Stomach (tissue), 4 donors: ENCODE results near the gene EPB41L1.

ENCODE experiments used
- POLR2A ChIP-seq, 4 donors: fragments of 450-650 bp; IDR thresholded peaks; one replicate each; pipeline ENCODE4 v1.6.1; 2016; ENCODE audit warnings: antibody characterized with exemption in 4 of 4, control low read depth in 2 of 4, mild to moderate bottlenecking in 1 of 4, moderate library complexity in 1 of 4
- POLR2AphosphoS5 ChIP-seq, 3 donors: sonication (generic); formaldehyde crosslinking; IDR thresholded peaks; one replicate each; pipeline ENCODE4 v1.6.1; 2016; ENCODE audit warnings: antibody characterized with exemption in 3 of 3
- TF ChIP-seq, protein P1 (sequence below), 7 experiments: fragments of 450-650 bp in 4 of 7; fragments of 200-600 bp in 3 of 7; sonication (generic) in 3 of 7; IDR thresholded peaks; one replicate each; pipeline ENCODE4 v1.5.1; 2016 to 2019; ENCODE audit warnings: antibody characterized with exemption in 7 of 7, control low read depth in 2 of 7, mild to moderate bottlenecking in 1 of 7

DNA sequence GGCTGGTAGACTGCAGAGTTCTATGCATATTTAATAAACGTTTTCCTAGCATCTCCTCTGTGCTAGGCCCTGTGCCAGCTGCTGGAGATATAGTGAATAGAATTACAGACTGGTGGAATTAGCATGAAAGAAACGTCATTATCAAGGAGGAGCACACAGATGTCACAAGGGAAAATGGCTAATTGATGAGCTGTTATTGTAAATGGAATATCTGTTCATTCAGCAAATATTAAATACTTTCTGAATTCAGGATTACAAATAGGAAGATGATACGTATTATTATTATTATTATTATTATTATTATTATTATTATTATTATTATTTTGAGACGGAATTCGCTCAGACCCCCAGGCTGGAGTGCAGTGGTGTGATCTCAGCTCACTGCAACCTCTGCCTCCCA lies 82.9 kb downstream of the EPB41L1 start:
- no peak for TF ChIP-seq POLR2A (IDR thresholded peaks at IDR 0.05)
- TF ChIP-seq, protein P1, sequence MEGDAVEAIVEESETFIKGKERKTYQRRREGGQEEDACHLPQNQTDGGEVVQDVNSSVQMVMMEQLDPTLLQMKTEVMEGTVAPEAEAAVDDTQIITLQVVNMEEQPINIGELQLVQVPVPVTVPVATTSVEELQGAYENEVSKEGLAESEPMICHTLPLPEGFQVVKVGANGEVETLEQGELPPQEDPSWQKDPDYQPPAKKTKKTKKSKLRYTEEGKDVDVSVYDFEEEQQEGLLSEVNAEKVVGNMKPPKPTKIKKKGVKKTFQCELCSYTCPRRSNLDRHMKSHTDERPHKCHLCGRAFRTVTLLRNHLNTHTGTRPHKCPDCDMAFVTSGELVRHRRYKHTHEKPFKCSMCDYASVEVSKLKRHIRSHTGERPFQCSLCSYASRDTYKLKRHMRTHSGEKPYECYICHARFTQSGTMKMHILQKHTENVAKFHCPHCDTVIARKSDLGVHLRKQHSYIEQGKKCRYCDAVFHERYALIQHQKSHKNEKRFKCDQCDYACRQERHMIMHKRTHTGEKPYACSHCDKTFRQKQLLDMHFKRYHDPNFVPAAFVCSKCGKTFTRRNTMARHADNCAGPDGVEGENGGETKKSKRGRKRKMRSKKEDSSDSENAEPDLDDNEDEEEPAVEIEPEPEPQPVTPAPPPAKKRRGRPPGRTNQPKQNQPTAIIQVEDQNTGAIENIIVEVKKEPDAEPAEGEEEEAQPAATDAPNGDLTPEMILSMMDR (IDR thresholded peaks at IDR 0.05), result no peak
- TF ChIP-seq POLR2AphosphoS5 (IDR thresholded peaks at IDR 0.05), result no peak
